H9 (cell line): Measurements from ENCODE around the gene MXD4. TPM values are rescaled to one million over a fixed set of nuclear protein-coding genes. Genes with fewer than 3 reads are reported as not detected.

Experiments
- DNase-seq: peaks from one replicate; pipeline ENCODE4 v3.0.0-alpha.2; 2017
- H2AFZ ChIP-seq: one replicate; pipeline ENCODE4 v1.6.1; 2013; ENCODE audit warnings: mild to moderate bottlenecking, low read length, control low read depth, moderate library complexity
- H2AK5ac ChIP-seq: 2 replicates; pipeline ENCODE4 v1.6.1; 2013; ENCODE audit warnings: low read length, control low read depth, mixed read lengths; ENCODE audit not compliant: insufficient read length
- H2BK120ac ChIP-seq: one replicate; pipeline ENCODE4 v1.6.1; 2013; ENCODE audit warnings: low read depth, mild to moderate bottlenecking, low read length, control low read depth, inconsistent platforms; ENCODE audit not compliant: poor library complexity, severe bottlenecking
- H2BK12ac ChIP-seq: 2 replicates; pipeline ENCODE4 v1.6.1; 2013; ENCODE audit warnings: low read length, control low read depth, mixed read lengths, low read depth; ENCODE audit not compliant: insufficient read length
- H2BK15ac ChIP-seq: 2 replicates; pipeline ENCODE4 v1.6.1; 2013; ENCODE audit warnings: low read depth, low read length, control low read depth
- H2BK20ac ChIP-seq: one replicate; pipeline ENCODE4 v1.6.1; 2013; ENCODE audit warnings: low read depth, mild to moderate bottlenecking, low read length, control low read depth, inconsistent platforms; ENCODE audit not compliant: poor library complexity, severe bottlenecking
- H2BK5ac ChIP-seq: 2 replicates; pipeline ENCODE4 v1.6.1; 2013; ENCODE audit warnings: low read length, control low read depth, mixed read lengths; ENCODE audit not compliant: insufficient read length
- H3K14ac ChIP-seq: 2 replicates; pipeline ENCODE4 v1.6.1; 2013; ENCODE audit warnings: low read length, control low read depth; ENCODE audit not compliant: insufficient read depth
- H3K18ac ChIP-seq: 2 replicates; pipeline ENCODE4 v1.6.1; 2013; ENCODE audit warnings: low read depth, mild to moderate bottlenecking, mixed read lengths, low read length, control low read depth; ENCODE audit not compliant: insufficient read length
- H3K23ac ChIP-seq: 2 replicates; pipeline ENCODE4 v1.6.1; 2013; ENCODE audit warnings: low read length, control low read depth, mixed read lengths, low read depth; ENCODE audit not compliant: insufficient read length
- H3K23me2 ChIP-seq: 2 replicates; pipeline ENCODE4 v1.6.1; 2013; ENCODE audit warnings: low read depth, mild to moderate bottlenecking, mixed read lengths, low read length, control low read depth; ENCODE audit not compliant: insufficient read length, poor library complexity, severe bottlenecking
- H3K27ac ChIP-seq: 2 replicates; pipeline ENCODE4 v1.5.1; 2013; ENCODE audit warnings: low read length, control low read depth, mixed read lengths, low read depth; ENCODE audit not compliant: insufficient read length
- H3K27me3 ChIP-seq: 2 replicates; pipeline ENCODE4 v1.6.1; 2013; ENCODE audit warnings: low read length, control low read depth, inconsistent platforms; ENCODE audit not compliant: insufficient read depth
- H3K4ac ChIP-seq: 2 replicates; pipeline ENCODE4 v1.6.1; 2013; ENCODE audit warnings: low read depth, mild to moderate bottlenecking, control low read depth, inconsistent platforms, low read length, moderate library complexity
- H3K4me1 ChIP-seq: 2 replicates; pipeline ENCODE4 v1.6.1; 2013; ENCODE audit warnings: low read length, control low read depth, inconsistent platforms; ENCODE audit not compliant: insufficient read depth
- H3K4me2 ChIP-seq: 2 replicates; pipeline ENCODE4 v1.6.1; 2013; ENCODE audit warnings: low read length, control low read depth, mixed read lengths; ENCODE audit not compliant: insufficient read length, insufficient read depth
- H3K56ac ChIP-seq: 2 replicates; pipeline ENCODE4 v1.6.1; 2013; ENCODE audit warnings: low read depth, mild to moderate bottlenecking, mixed read lengths, low read length, control low read depth; ENCODE audit not compliant: insufficient read length
- H3K79me1 ChIP-seq: 2 replicates; pipeline ENCODE4 v1.6.1; 2013; ENCODE audit warnings: low read depth, mild to moderate bottlenecking, moderate library complexity, low read length, control low read depth, inconsistent platforms; ENCODE audit not compliant: insufficient read depth, poor library complexity, severe bottlenecking
- H3K79me2 ChIP-seq: 2 replicates; pipeline ENCODE4 v1.6.1; 2013; ENCODE audit warnings: low read length, control low read depth, inconsistent platforms; ENCODE audit not compliant: insufficient read depth
- H3K9ac ChIP-seq: 2 replicates; pipeline ENCODE4 v1.6.1; 2013; ENCODE audit warnings: low read length, control low read depth, mixed read lengths; ENCODE audit not compliant: insufficient read length; ENCODE audit errors: extremely low read depth
- H3K9me3 ChIP-seq: one replicate; pipeline ENCODE4 v1.6.1; 2013; ENCODE audit warnings: low read depth, low read length, inconsistent platforms; ENCODE audit not compliant: control insufficient read depth
- H3T11ph ChIP-seq: one replicate; pipeline ENCODE4 v1.6.1; 2013; ENCODE audit warnings: mild to moderate bottlenecking, low read length, control low read depth, inconsistent platforms
- H4K20me1 ChIP-seq: one replicate; pipeline ENCODE4 v1.6.1; 2013; ENCODE audit not compliant: control insufficient read depth, insufficient read length, insufficient read depth
- H4K5ac ChIP-seq: 2 replicates; pipeline ENCODE4 v1.6.1; 2013; ENCODE audit warnings: low read depth, mild to moderate bottlenecking, mixed read lengths, low read length, control low read depth; ENCODE audit not compliant: insufficient read length
- H4K8ac ChIP-seq: replicated peaks from 2 replicates; pipeline ENCODE4 v1.6.1; 2013; ENCODE audit warnings: low read length, control low read depth, mixed read lengths, low read depth; ENCODE audit not compliant: insufficient read length
- H4K91ac ChIP-seq: 2 replicates; pipeline ENCODE4 v1.6.1; 2013; ENCODE audit warnings: low read depth, mild to moderate bottlenecking, moderate library complexity, mixed read lengths, low read length, control low read depth; ENCODE audit not compliant: insufficient read length
- H3K27ac Mint-ChIP-seq, 3 experiments: 2 replicates in 2 of 3; 3 replicates in 1 of 3; pipeline ENCODE4 v1.8.0; 2020 to 2021; ENCODE audit warnings: mixed read lengths in 3 of 3, mild to moderate bottlenecking in 1 of 3, moderate library complexity in 1 of 3
- H3K27me3 Mint-ChIP-seq: 2 replicates; pipeline ENCODE4 v1.8.0; 2021; ENCODE audit warnings: low read depth, mild to moderate bottlenecking, moderate library complexity, mixed read lengths
- H3K36me3 Mint-ChIP-seq, 3 experiments: 2 replicates in 2 of 3; 3 replicates in 1 of 3; pipeline ENCODE4 v1.8.0; 2020 to 2021; ENCODE audit warnings: low read depth in 3 of 3, mixed read lengths in 3 of 3; ENCODE audit not compliant: insufficient read depth in 1 of 3
- H3K4me1 Mint-ChIP-seq, 2 experiments: 2 replicates each; pipeline ENCODE4 v1.8.0; 2020; ENCODE audit warnings: mixed read lengths in 2 of 2
- H3K4me3 Mint-ChIP-seq, 2 experiments: 2 replicates in 1 of 2; 3 replicates in 1 of 2; pipeline ENCODE4 v1.8.0; 2020 to 2021; ENCODE audit warnings: mild to moderate bottlenecking in 2 of 2, mixed read lengths in 2 of 2, moderate library complexity in 1 of 2
- H3K9me3 Mint-ChIP-seq, 2 experiments: 2 replicates in 1 of 2; 3 replicates in 1 of 2; pipeline ENCODE4 v1.8.0; 2020; ENCODE audit warnings: mild to moderate bottlenecking in 2 of 2, mixed read lengths in 2 of 2, moderate library complexity in 1 of 2
- CTCF ChIP-seq: fragments of 200-600 bp; sonication (generic); conservative IDR thresholded peaks from 3 replicates; pipeline ENCODE4 v1.8.0; 2021; ENCODE audit warnings: antibody characterized with exemption, mild to moderate bottlenecking
- WGBS: extraction: QIAGEN DNeasy Blood & Tissue Kit; methylation state at CpG from one replicate; pipeline ENCODE4 v1.1.7; 2013; ENCODE audit warnings: missing lambda C conversion rate, low lambda C conversion rate, mixed read lengths; ENCODE audit not compliant: insufficient read length; ENCODE audit errors: extremely low coverage; 5-methylcytosine and 5-hydroxymethylcytosine counted together
- total RNA-seq: library from RNA; stranded (reverse); gene quantifications from 2 replicates; pipeline ENCODE4 v1.2.1, GENCODE V29; 2021

The MXD4 gene
- total RNA-seq, 1 experiment from 2014 or later: 24.1 TPM

DNA sequence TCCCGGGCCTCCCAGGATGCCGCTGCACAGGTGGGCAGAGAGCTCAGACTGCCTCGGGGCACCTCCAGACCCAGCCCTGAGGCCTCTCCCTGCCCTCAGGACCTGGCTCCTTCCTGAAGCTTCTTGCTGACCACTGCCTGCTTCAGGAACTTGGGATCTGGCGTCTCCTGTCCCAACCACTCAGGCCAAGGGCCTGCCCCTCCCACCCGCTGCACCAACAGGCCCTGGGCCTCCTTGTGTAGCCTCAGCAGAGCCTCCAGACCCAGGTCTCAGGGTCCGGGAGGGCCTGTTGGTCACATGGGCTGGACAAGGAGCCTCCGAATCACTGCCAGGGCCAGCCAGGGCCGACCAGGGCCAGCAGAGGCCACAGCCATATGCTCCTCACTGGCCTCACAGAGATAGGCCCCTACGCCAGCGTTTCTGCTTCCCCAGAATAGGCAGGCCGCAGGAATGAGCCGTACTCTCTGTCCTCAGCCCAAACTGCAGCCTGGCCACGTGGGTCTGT is 2.8 kb downstream of the MXD4 start:
- H3K14ac ChIP-seq: no peak overlapping the region
- H3T11ph ChIP-seq: no peak overlapping the region
- H3K27ac ChIP-seq: no peak overlapping the region
- no peak overlapping the region for H3K23ac ChIP-seq
- DNase-seq: no peak
- no peak overlapping the region for H2AK5ac ChIP-seq
- no peak for TF ChIP-seq CTCF
- peaks cover 5 to 13% (median 10%) of the 10 kb centered on the region in 3 experiments; a peak in 4 of 7 replicates for H3K36me3 Mint-ChIP-seq
- no peak overlapping the region for H2AFZ ChIP-seq
- H2BK120ac ChIP-seq: no peak overlapping the region
- H3K27ac Mint-ChIP-seq: no peak overlapping the region; a peak in 1 of 7 replicates
- WGBS: no CpG with 5 or more reads among the region's 13 CpGs
- H3K4me1 Mint-ChIP-seq: peaks cover 8 to 10% of the 10 kb centered on the region in 2 experiments
- no peak overlapping the region for H3K4ac ChIP-seq
- no peak overlapping the region for H3K56ac ChIP-seq
- no peak overlapping the region for H2BK20ac ChIP-seq
- peaks cover 2% of the 10 kb centered on the region; the same call in 1 of the 2 replicates for H3K4me1 ChIP-seq
- H3K9me3 Mint-ChIP-seq: no peaks in the 10 kb centered on the region
- H3K79me2 ChIP-seq: no peaks in the 10 kb centered on the region
- no peaks in the 10 kb centered on the region for H3K9me3 ChIP-seq
- no peak overlapping the region for H3K4me3 Mint-ChIP-seq
- H3K79me1 ChIP-seq: no peaks in the 10 kb centered on the region
- H4K8ac ChIP-seq: no peak overlapping the region
- no peak overlapping the region for H3K18ac ChIP-seq
- H3K4me2 ChIP-seq: no peak overlapping the region
- H2BK12ac ChIP-seq: no peak overlapping the region
- no peak overlapping the region for H4K91ac ChIP-seq
- peaks cover 9% of the 10 kb centered on the region for H3K23me2 ChIP-seq
- no peak overlapping the region for H3K9ac ChIP-seq
- H4K5ac ChIP-seq: no peak overlapping the region
- no peak overlapping the region for H2BK15ac ChIP-seq
- H2BK5ac ChIP-seq: no peak overlapping the region
- peaks cover 2% of the 10 kb centered on the region for H4K20me1 ChIP-seq
- H3K27me3 ChIP-seq: no peaks in the 10 kb centered on the region
- no peaks in the 10 kb centered on the region for H3K27me3 Mint-ChIP-seq
